GM12892 (cell line): Measurements from ENCODE around the gene TTC9.

ENCODE experiments used
- POLR2A ChIP-seq: IDR thresholded peaks from 2 replicates; pipeline ENCODE4 v1.6.1; 2011; ENCODE audit warnings: low read depth, low read length, control low read depth
- TAF1 ChIP-seq: IDR thresholded peaks from 2 replicates; pipeline ENCODE4 v1.6.1; 2011; ENCODE audit warnings: low read depth, mild to moderate bottlenecking, control low read depth, low read length, borderline replicate concordance

DNA sequence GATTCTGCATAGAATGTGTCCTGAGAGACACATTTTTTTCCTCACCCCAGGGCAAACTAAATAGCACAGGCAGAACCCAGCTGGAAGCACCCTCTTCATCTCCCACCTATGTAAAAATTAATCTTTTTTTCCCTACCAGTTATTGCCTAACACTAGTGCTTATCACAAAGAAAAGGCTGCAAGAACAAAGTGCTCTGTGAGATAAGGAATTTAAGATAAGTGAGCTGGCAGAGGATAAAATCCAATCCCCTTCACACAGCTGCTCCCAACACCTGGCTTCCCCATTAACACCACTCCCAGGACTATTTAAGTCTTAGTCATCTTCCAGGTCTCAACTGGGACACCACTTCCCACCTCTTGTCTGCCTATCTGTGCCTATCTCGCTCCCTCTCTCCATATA lies 75.2 kb downstream of the TTC9 start:
- TF ChIP-seq TAF1 (no peak), POLR2A (no peak)
